VCaP (cell line): ENCODE results near the gene ASB16.
A peak's percentile ranks its signal among the peaks of the same experiment; 100 is the strongest.

Experiments
- H3K27ac ChIP-seq: fragments of 450-650 bp; 2 replicates; pipeline ENCODE4 v1.5.1; 2017
- TF ChIP-seq, protein P1 (sequence below): fragments of 450-650 bp; conservative IDR thresholded peaks from 2 replicates; pipeline ENCODE4 v1.5.1; 2017; ENCODE audit warnings: mild to moderate bottlenecking, moderate library complexity

Gene ASB16

DNA sequence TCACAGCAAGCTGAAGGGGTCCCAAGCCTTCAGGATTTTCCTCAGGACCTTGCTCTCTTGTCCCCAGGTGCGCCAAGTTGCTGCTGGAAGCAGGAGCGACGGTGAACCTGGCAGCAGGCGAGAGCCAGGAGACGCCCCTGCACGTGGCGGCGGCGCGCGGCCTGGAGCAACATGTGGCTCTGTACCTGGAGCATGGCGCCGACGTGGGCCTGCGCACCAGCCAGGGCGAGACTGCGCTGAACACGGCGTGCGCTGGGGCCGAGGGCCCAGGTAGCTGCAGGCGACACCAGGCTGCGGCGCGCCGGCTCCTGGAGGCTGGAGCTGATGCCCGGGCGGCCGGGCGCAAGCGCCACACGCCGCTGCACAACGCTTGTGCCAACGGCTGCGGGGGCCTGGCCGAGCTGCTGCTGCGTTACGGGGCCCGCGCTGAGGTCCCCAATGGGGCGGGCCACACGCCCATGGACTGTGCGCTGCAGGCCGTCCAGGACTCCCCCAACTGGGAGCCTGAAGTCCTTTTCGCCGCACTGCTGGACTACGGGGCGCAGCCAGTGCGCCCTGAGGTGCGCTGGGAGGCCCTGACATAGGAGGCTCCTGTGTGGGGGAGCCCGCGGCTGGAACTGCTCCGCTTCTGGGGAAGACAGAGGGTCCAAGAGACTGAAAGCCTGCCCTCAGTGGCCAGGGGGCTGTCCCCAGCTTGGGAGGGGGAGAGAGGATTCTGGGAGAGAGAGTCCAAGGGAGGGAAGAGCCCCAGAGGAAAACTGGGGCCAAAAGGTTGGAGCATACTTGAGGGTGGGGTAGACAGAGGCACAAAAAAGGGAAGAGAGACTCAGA lies 6.4 kb downstream of the ASB16 start:
- no peak overlapping the region for H3K27ac ChIP-seq
- TF ChIP-seq, protein P1, sequence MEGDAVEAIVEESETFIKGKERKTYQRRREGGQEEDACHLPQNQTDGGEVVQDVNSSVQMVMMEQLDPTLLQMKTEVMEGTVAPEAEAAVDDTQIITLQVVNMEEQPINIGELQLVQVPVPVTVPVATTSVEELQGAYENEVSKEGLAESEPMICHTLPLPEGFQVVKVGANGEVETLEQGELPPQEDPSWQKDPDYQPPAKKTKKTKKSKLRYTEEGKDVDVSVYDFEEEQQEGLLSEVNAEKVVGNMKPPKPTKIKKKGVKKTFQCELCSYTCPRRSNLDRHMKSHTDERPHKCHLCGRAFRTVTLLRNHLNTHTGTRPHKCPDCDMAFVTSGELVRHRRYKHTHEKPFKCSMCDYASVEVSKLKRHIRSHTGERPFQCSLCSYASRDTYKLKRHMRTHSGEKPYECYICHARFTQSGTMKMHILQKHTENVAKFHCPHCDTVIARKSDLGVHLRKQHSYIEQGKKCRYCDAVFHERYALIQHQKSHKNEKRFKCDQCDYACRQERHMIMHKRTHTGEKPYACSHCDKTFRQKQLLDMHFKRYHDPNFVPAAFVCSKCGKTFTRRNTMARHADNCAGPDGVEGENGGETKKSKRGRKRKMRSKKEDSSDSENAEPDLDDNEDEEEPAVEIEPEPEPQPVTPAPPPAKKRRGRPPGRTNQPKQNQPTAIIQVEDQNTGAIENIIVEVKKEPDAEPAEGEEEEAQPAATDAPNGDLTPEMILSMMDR, result no peak

DNA sequence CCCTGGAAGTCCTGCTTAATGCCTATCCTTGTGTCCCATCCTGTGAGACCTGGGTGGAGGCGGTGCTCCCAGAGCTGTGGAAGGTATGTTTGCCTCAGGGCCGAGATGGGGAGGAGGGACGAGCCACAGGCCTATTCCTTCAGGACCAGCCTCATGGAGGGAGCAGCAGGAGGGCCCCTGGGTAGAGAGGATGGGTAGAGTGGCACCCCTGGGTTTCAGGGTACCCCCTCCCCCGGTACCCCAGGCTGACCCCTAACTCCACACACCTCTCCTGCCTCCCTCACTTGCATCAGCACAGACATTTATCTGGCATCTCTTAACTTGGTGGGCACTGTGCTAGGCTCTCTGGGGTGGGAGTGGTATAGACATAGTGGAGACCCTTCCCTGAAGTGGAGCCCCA lies 7.1 kb downstream of the ASB16 start:
- TF ChIP-seq, protein P1, result no peak
- no peak overlapping the region for H3K27ac ChIP-seq

DNA sequence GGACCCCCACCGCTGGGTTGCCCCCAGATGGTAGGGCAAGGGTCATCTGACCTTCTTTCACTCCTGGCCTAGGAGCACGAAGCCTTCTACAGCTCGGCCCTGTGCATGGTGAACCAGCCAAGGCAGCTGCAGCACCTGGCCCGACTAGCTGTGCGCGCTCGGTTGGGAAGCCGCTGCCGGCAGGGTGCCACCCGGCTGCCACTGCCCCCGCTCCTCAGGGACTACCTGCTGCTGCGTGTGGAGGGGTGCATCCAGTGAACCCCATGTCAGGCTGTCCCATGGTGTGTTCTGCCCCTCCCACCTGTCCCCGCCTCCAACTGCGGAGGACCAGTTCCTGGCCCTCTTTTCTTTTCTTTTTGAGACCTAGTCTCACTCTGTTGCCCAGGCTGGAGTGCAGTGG lies 7.6 kb downstream of the ASB16 start:
- H3K27ac ChIP-seq, result no peak overlapping the region
- TF ChIP-seq, protein P1, result no peak

DNA sequence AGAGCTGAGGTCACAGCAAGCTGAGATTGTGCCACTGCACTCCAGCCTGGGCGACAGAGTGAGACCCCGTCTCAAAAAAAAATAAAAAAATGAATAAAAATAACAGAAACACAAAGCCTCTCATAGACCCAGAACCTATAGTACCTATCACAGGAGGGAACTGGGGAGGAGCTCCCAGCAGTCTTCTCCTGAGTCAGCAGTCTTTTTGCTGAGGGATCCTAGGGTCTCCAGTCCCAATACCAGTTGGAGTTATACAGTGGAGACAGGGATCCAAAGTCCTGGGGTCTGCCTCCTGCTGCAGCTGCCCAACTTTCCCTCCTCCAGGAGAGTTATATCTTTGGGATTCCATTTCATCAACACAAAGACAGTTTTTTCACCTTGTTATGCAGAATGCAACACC lies 12.5 kb downstream of the ASB16 start:
- peak overlapping the region; percentile 53 for H3K27ac ChIP-seq
- TF ChIP-seq, protein P1, result no peak

DNA sequence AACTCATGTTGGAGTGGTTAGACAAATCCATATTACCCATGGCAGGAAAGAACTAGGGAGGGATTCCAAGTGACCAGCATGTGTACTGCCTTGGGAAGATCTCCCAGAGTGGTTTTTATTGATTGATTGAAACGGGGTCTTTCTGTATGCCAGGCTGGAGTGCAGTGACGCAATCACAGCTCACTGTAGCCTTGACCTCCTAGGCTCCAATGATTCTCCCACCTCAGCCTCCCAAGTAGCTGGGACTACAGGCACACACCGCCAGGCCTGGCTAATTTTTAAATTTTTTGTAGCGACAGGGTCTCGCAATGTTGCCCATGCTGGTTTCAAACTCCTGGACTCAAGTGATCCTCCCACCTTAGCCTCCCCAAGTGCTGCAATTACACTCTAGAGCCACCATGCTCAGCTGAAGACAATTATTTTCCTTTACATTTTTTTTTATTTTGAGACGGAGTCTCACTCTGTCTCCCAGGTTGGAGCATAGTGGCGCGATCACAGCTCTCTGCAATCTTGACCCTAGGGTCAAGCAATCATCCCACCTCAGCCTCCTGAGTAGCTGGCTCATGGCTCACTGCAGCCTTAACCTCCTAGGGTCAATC lies 13.8 kb downstream of the ASB16 start:
- H3K27ac ChIP-seq, result no peak overlapping the region; the same call in 1 of the 2 replicates
- TF ChIP-seq, protein P1, result no peak

DNA sequence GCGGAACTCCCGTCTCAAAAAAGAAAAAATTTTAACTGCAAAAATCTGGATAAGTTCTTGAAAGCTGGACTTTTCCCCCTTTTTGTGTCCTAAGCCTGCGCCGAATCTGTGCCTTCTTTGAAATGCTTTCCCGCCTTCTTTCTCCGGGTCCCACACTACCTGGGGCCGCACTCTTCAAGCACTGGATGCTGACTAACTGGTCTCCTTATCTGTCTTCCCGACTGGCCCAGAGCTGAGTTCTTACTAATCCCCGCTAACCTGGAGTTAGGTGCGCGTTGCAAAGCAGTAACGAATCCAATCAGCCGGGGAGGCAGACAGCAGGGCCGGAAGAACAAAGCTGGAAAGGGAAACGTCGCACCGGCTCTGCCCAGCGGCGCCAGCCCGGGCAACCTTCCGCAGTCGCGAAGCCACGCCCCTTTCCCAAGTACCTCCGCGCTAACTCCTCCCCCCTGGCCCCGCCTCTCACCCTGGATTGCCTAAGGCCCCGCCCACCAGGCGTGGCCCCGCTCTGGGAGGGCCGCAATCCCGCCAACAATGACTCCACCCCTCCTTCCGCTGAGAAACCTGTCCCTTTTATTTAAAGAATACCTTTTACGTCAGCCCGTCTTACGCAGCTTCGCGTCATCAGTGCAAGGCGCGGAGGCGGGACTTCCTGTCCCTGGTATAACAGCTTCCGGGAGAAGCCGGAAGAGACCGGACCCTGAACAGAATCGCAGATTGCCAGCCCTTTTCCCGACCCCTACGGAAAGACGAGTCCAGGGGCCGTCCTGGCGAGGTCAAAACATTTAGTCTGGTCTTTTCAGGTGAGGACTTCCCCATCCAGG lies 16.0 kb downstream of the ASB16 start, which contains the start of gene TMUB2:
Gene TMUB2, plus strand, starts transcription at position 666 of the 824 bp plus-strand sequence. CDS start 737 bp downstream, outside the sequence.
- H3K27ac ChIP-seq, result peak within 1 kb of the TSS; percentile 93
- TF ChIP-seq, protein P1, result no peak
